WTC11 (cell line): ENCODE results near the gene PAN3. TPM values are rescaled to one million over a fixed set of nuclear protein-coding genes. Genes with fewer than 3 reads are reported as not detected.

ENCODE experiments used
- ATAC-seq: fragments of 200-7000 bp; cut with Tn5 transposase; 2 replicates; pipeline ENCODE4 v1.10.0; 2021; ENCODE audit warnings: mild to moderate bottlenecking, moderate library complexity
- CTCF ChIA-PET: fragments of 300-600 bp; sonication (Branson Sonifier 250); formaldehyde crosslinking; loops from one replicate; lab custom pipeline; 2021; ENCODE audit warnings: antibody characterized with exemption; lab: Charles Lee
- POLR2A ChIA-PET: fragments of 350-600 bp; sonication (Branson Sonifier 250); formaldehyde crosslinking; loops from one replicate; lab custom pipeline; 2021; ENCODE audit warnings: antibody characterized with exemption; lab: Charles Lee
- DNase-seq: peaks from one replicate; pipeline ENCODE4 v3.0.0; 2021; ENCODE audit warnings: low spot score
- H3K27ac Mint-ChIP-seq: 2 replicates; pipeline ENCODE4 v1.8.0; 2021; ENCODE audit warnings: mixed read lengths
- H3K27me3 Mint-ChIP-seq: 2 replicates; pipeline ENCODE4 v1.8.0; 2021; ENCODE audit warnings: low read depth, mild to moderate bottlenecking, moderate library complexity, mixed read lengths
- H3K36me3 Mint-ChIP-seq: 2 replicates; pipeline ENCODE4 v1.8.0; 2021; ENCODE audit warnings: mixed read lengths
- H3K4me1 Mint-ChIP-seq: 2 replicates; pipeline ENCODE4 v1.8.0; 2022; ENCODE audit warnings: mixed read lengths
- H3K4me3 Mint-ChIP-seq: 2 replicates; pipeline ENCODE4 v1.8.0; 2021; ENCODE audit warnings: mild to moderate bottlenecking, moderate library complexity, mixed read lengths
- H3K9me3 Mint-ChIP-seq: 2 replicates; pipeline ENCODE4 v1.8.0; 2021; ENCODE audit warnings: mixed read lengths
- AR ChIP-seq: fragments of 250-450 bp; sonication (Bioruptor Pico); IDR thresholded peaks from 2 replicates; pipeline ENCODE4 v1.9.0; 2021; ENCODE audit warnings: mild to moderate bottlenecking
- ATF1 ChIP-seq: sonication (generic); formaldehyde crosslinking; IDR thresholded peaks from 2 replicates; pipeline ENCODE4 v1.8.1; 2023; ENCODE audit warnings: mild to moderate bottlenecking, moderate library complexity, missing genetic modification reagents
- CREB1 ChIP-seq: sonication (generic); formaldehyde crosslinking; IDR thresholded peaks from 2 replicates; pipeline ENCODE4 v1.8.0; 2023; ENCODE audit warnings: mild to moderate bottlenecking, missing genetic modification reagents
- E2F4 ChIP-seq: sonication (generic); formaldehyde crosslinking; IDR thresholded peaks from 2 replicates; pipeline ENCODE4 v1.8.1; 2022; ENCODE audit warnings: low read depth, mild to moderate bottlenecking, moderate library complexity, missing genetic modification reagents, borderline replicate concordance
- ESRRA ChIP-seq: sonication (generic); formaldehyde crosslinking; IDR thresholded peaks from 2 replicates; pipeline ENCODE4 v1.8.1; 2022; ENCODE audit warnings: mild to moderate bottlenecking, missing genetic modification reagents, borderline replicate concordance
- FOXP1 ChIP-seq: sonication (generic); formaldehyde crosslinking; IDR thresholded peaks from 2 replicates; pipeline ENCODE4 v1.8.0; 2022; ENCODE audit warnings: missing genetic modification reagents, mild to moderate bottlenecking, moderate library complexity, borderline replicate concordance
- GABPB1 ChIP-seq: sonication (generic); formaldehyde crosslinking; IDR thresholded peaks from 2 replicates; pipeline ENCODE4 v1.8.1; 2023; ENCODE audit warnings: mild to moderate bottlenecking, missing genetic modification reagents
- JAZF1 ChIP-seq: fragments of 250-450 bp; sonication (Bioruptor Pico); IDR thresholded peaks from 2 replicates; pipeline ENCODE4 v1.9.0; 2021; ENCODE audit warnings: moderate library complexity, mild to moderate bottlenecking, inconsistent platforms
- MLX ChIP-seq: sonication (generic); formaldehyde crosslinking; IDR thresholded peaks from 2 replicates; pipeline ENCODE4 v1.8.1; 2023; ENCODE audit warnings: mild to moderate bottlenecking, missing genetic modification reagents, moderate library complexity
- MYBL2 ChIP-seq: sonication (generic); formaldehyde crosslinking; IDR thresholded peaks from 2 replicates; pipeline ENCODE4 v1.8.1; 2023; ENCODE audit warnings: mild to moderate bottlenecking, moderate library complexity, missing genetic modification reagents
- NFE2L1 ChIP-seq: sonication (generic); formaldehyde crosslinking; IDR thresholded peaks from 2 replicates; pipeline ENCODE4 v1.8.1; 2023; ENCODE audit warnings: missing genetic modification reagents
- NFYB ChIP-seq: sonication (generic); formaldehyde crosslinking; conservative IDR thresholded peaks from 2 replicates; pipeline ENCODE4 v1.8.0; 2022; ENCODE audit warnings: low read depth, missing genetic modification reagents
- NR2C2 ChIP-seq: sonication (generic); formaldehyde crosslinking; IDR thresholded peaks from 2 replicates; pipeline ENCODE4 v1.8.0; 2022; ENCODE audit warnings: mild to moderate bottlenecking, missing genetic modification reagents
- NR3C1 ChIP-seq: sonication (generic); formaldehyde crosslinking; conservative IDR thresholded peaks from 2 replicates; pipeline ENCODE4 v1.8.1; 2023; ENCODE audit warnings: low read depth, mild to moderate bottlenecking, missing genetic modification reagents
- OVOL2 ChIP-seq: fragments of 250-450 bp; sonication (Bioruptor Pico); IDR thresholded peaks from 2 replicates; pipeline ENCODE4 v1.9.0; 2021; ENCODE audit warnings: mild to moderate bottlenecking, borderline replicate concordance
- PRRX2 ChIP-seq: fragments of 250-450 bp; sonication (Bioruptor Pico); IDR thresholded peaks from 2 replicates; pipeline ENCODE4 v1.8.0; 2021; ENCODE audit warnings: mild to moderate bottlenecking
- RELA ChIP-seq: sonication (generic); formaldehyde crosslinking; IDR thresholded peaks from 2 replicates; pipeline ENCODE4 v1.8.1; 2022; ENCODE audit warnings: missing genetic modification reagents, mild to moderate bottlenecking, borderline replicate concordance
- SMAD4 ChIP-seq: sonication (generic); formaldehyde crosslinking; IDR thresholded peaks from 2 replicates; pipeline ENCODE4 v1.8.0; 2022; ENCODE audit warnings: mild to moderate bottlenecking, missing genetic modification reagents
- SOX15 ChIP-seq: fragments of 250-450 bp; sonication (Bioruptor Pico); IDR thresholded peaks from 2 replicates; pipeline ENCODE4 v1.9.0; 2021; ENCODE audit warnings: mild to moderate bottlenecking
- TEAD1 ChIP-seq: sonication (generic); formaldehyde crosslinking; IDR thresholded peaks from 2 replicates; pipeline ENCODE4 v1.8.0; 2022; ENCODE audit warnings: mild to moderate bottlenecking, missing genetic modification reagents
- ZBTB21 ChIP-seq: sonication (generic); formaldehyde crosslinking; IDR thresholded peaks from 2 replicates; pipeline ENCODE4 v1.8.1; 2023; ENCODE audit warnings: mild to moderate bottlenecking, missing genetic modification reagents, borderline replicate concordance
- ZBTB43 ChIP-seq: sonication (generic); formaldehyde crosslinking; IDR thresholded peaks from 2 replicates; pipeline ENCODE4 v1.8.1; 2023; ENCODE audit warnings: mild to moderate bottlenecking, missing genetic modification reagents
- ZNF263 ChIP-seq: sonication (generic); formaldehyde crosslinking; IDR thresholded peaks from 2 replicates; pipeline ENCODE4 v1.8.1; 2022; ENCODE audit warnings: low read depth, mild to moderate bottlenecking, moderate library complexity, missing genetic modification reagents
- ZNF396 ChIP-seq: fragments of 250-450 bp; sonication (Bioruptor Pico); IDR thresholded peaks from 2 replicates; pipeline ENCODE4 v1.8.0; 2021; ENCODE audit warnings: mild to moderate bottlenecking, moderate library complexity, borderline replicate concordance
- ZNF416 ChIP-seq: fragments of 250-450 bp; sonication (Bioruptor Pico); IDR thresholded peaks from 2 replicates; pipeline ENCODE4 v1.9.0; 2021; ENCODE audit warnings: mild to moderate bottlenecking, inconsistent platforms
- total RNA-seq: library from RNA; stranded (reverse); gene quantifications from 3 replicates; pipeline ENCODE4 v1.2.3, GENCODE V29; 2021

The PAN3 gene
- total RNA-seq, 1 experiment from 2014 or later: 37.8 TPM

- TF ChIP-seq MLX (no peak), NR2C2 (CRISPR knock-in tag) (no peak), JAZF1 (CRISPR knock-in tag) (no peak), AR (CRISPR knock-in tag) (no peak), FOXP1 (no peak), ZNF396 (CRISPR knock-in tag) (no peak), MYBL2 (no peak), SMAD4 (no peak), CREB1 (no peak), ZNF416 (no peak), ATF1 (CRISPR knock-in tag) (no peak), PRRX2 (no peak), ZBTB21 (CRISPR knock-in tag) (no peak)
- TF ChIP-seq, all 79 proteins: peak for 0
These were observed 18.0 kb upstream of the PAN3 start (continued) for GRCh38 chr13:28120317-28120716.

- no peaks in the 10 kb centered on the region for H3K27me3 Mint-ChIP-seq
These were observed 17.1 kb upstream of the PAN3 start for GRCh38 chr13:28121224-28121623.

More at GRCh38 chr13:28121224-28121623, 17.1 kb upstream of the PAN3 start:
- DNase-seq: no peak
- TF ChIP-seq ZBTB43 (CRISPR knock-in tag) (no peak), NFYB (CRISPR knock-in tag) (no peak), ESRRA (CRISPR knock-in tag) (no peak), TEAD1 (no peak), NFE2L1 (CRISPR knock-in tag) (no peak), NR3C1 (CRISPR knock-in tag) (no peak), OVOL2 (CRISPR knock-in tag) (no peak), E2F4 (CRISPR knock-in tag) (no peak), ZNF263 (CRISPR knock-in tag) (no peak), JAZF1 (CRISPR knock-in tag) (no peak), PRRX2 (no peak), SOX15 (CRISPR knock-in tag) (no peak), GABPB1 (CRISPR knock-in tag) (no peak), RELA (CRISPR knock-in tag) (no peak)
- no peak for ATAC-seq
- ChIA-PET POLR2A (no interaction called here), CTCF (no interaction called here)
- Mint-ChIP-seq H3K4me1 (no peaks in the 10 kb centered on the region; the same call in 1 of the 2 replicates), H3K9me3 (no peaks in the 10 kb centered on the region), H3K36me3 (no peaks in the 10 kb centered on the region), H3K4me3 (no peak overlapping the region), H3K27ac (no peak overlapping the region)
